Psoas muscle (tissue), 8 donors: ENCODE results near the gene SH3D21. TPM values are rescaled to one million over a fixed set of nuclear protein-coding genes. Genes with fewer than 3 reads are reported as not detected.

Experiments
- ATAC-seq, 4 donors: fragments of 200-7000 bp; cut with Tn5 transposase; one replicate each; pipeline ENCODE4 v1.9.1; 2020; ENCODE audit warnings: moderate library complexity in 3 of 4, mild to moderate bottlenecking in 2 of 4
- DNase-seq, 2 donors: peaks; one replicate each; pipeline ENCODE4 v3.0.0-alpha.2; 2020
- H3K27ac ChIP-seq: fragments of 200-600 bp; one replicate; pipeline ENCODE4 v1.8.0; 2022
- H3K27me3 ChIP-seq, 3 donors: fragments of 200-600 bp in 1 of 3; one replicate each; pipeline versions ENCODE4 v1.6.1 to v1.8.0; 2013 to 2022; ENCODE audit warnings: low read length in 2 of 3, mild to moderate bottlenecking in 2 of 3, moderate library complexity in 1 of 3; ENCODE audit not compliant: insufficient read depth in 3 of 3
- H3K36me3 ChIP-seq, 2 donors: fragments of 200-600 bp in 1 of 2; one replicate each; pipeline versions ENCODE4 v1.6.1 to v1.8.0; 2013 to 2022; ENCODE audit warnings: low read depth in 1 of 2, mild to moderate bottlenecking in 1 of 2, moderate library complexity in 1 of 2; ENCODE audit not compliant: insufficient read depth in 1 of 2
- H3K4me1 ChIP-seq: fragments of 200-600 bp; one replicate; pipeline ENCODE4 v1.8.0; 2022
- H3K4me3 ChIP-seq: fragments of 200-600 bp; one replicate; pipeline ENCODE4 v1.8.0; 2022; ENCODE audit warnings: mild to moderate bottlenecking
- H3K9me3 ChIP-seq: fragments of 200-600 bp; one replicate; pipeline ENCODE4 v1.8.0; 2022
- WGBS, 3 donors: extraction: QIAGEN DNeasy Blood & Tissue Kit; methylation state at CpG; one replicate each; pipeline versions ENCODE4 v1.1.6 to v1.1.7; 2013; 5-methylcytosine and 5-hydroxymethylcytosine counted together
- intact Hi-C, 2 donors: fragments of 100-400 bp; cut with DNase I; formaldehyde crosslinking; loops; one replicate each; pipeline versions ENCODE4 v1.11.0 to v1.14.2; 2022
- polyA plus RNA-seq, 3 donors: library from polyadenylated mRNA; stranded (reverse); fragments of 200-250 nt; gene quantifications; one replicate each; pipeline ENCODE4 v1.2.3, GENCODE V29; 2013
- total RNA-seq, 4 donors: library from RNA; stranded (reverse); fragmentation: NEBNext Ultra II Directional in 2 of 4; extraction: Animal tissue kit (Norgen Biotek cat#: 25700) in 2 of 4; gene quantifications; one replicate each; pipeline versions ENCODE4 v1.2.1 to v1.2.4, GENCODE V29; 2021 to 2023
- TF ChIP-seq, protein P1 (sequence below): fragments of 200-600 bp; IDR thresholded peaks from one replicate; pipeline ENCODE4 v1.8.0; 2022; ENCODE audit warnings: antibody characterized with exemption
- donor health status: healthy with polysubstance abuse.
- donor health status: DM: no; HTN: no; CAD: no; lungs with moderate emphysema.
- donor health status: Bipolar disorder and iron deficiency.
- donor health status: healthy.
- donor health status: DM: yes; HTN: yes; CAD: no.
- donor health status: DM: no; HTN: no; CAD: no.
- donor health status: DM: no; HTN: no; CAD: no.
- donor health status: DM: yes; HTN: yes; CAD: no.

Gene SH3D21
- total and polyA plus RNA-seq, 7 donors = 0.36 to 1.1 (median 0.88) TPM

- Histone ChIP-seq H3K36me3 (peaks cover 14 to 94% of the 10 kb centered on the region in 2 donors), H3K27ac (peak overlapping the region; percentile 78), H3K27me3 (no peaks in the 10 kb centered on the region), H3K4me1 (peaks cover 35% of the 10 kb centered on the region), H3K9me3 (no peaks in the 10 kb centered on the region), H3K4me3 (no peak overlapping the region)
- intact Hi-C loops = loop anchor here (1.0 to 5.0 kb wide), 3 partner anchors 11 to 78 kb away; no protein-coding TSS in a partner anchor
- DNase-seq (peak; percentile 54 to 85), ATAC-seq (peak; percentile 66 to 82 (median 77))
- WGBS, 3 donors = 65 to 84% (median 66%) methylated on average over 20 to 24 of the region's 24 CpGs
- TF ChIP-seq, protein P1, sequence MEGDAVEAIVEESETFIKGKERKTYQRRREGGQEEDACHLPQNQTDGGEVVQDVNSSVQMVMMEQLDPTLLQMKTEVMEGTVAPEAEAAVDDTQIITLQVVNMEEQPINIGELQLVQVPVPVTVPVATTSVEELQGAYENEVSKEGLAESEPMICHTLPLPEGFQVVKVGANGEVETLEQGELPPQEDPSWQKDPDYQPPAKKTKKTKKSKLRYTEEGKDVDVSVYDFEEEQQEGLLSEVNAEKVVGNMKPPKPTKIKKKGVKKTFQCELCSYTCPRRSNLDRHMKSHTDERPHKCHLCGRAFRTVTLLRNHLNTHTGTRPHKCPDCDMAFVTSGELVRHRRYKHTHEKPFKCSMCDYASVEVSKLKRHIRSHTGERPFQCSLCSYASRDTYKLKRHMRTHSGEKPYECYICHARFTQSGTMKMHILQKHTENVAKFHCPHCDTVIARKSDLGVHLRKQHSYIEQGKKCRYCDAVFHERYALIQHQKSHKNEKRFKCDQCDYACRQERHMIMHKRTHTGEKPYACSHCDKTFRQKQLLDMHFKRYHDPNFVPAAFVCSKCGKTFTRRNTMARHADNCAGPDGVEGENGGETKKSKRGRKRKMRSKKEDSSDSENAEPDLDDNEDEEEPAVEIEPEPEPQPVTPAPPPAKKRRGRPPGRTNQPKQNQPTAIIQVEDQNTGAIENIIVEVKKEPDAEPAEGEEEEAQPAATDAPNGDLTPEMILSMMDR = no peak
Measured at GRCh38 chr1:36343651-36344394, 37.7 kb downstream of the SH3D21 start.

GRCh38 chr1:36344395-36344680, 38.2 kb downstream of the SH3D21 start:
- 81 to 92% (median 92%) methylated on average over 8 of the region's 8 CpGs for WGBS, 3 donors
- Histone ChIP-seq H3K9me3 (no peaks in the 10 kb centered on the region), H3K36me3 (peaks cover 14 to 94% of the 10 kb centered on the region in 2 donors), H3K27ac (peak overlapping the region; percentile 78), H3K4me3 (no peak overlapping the region), H3K27me3 (no peaks in the 10 kb centered on the region), H3K4me1 (peaks cover 36% of the 10 kb centered on the region)
- intact Hi-C loops = loop anchor here in 1 of 2 donors (5.0 kb wide), 1 partner anchor 78 kb away; no protein-coding TSS in a partner anchor
- TF ChIP-seq, protein P1 = no peak
- ATAC-seq (no peak), DNase-seq (peak in 1 of 2 donors; percentile 39)

DNA sequence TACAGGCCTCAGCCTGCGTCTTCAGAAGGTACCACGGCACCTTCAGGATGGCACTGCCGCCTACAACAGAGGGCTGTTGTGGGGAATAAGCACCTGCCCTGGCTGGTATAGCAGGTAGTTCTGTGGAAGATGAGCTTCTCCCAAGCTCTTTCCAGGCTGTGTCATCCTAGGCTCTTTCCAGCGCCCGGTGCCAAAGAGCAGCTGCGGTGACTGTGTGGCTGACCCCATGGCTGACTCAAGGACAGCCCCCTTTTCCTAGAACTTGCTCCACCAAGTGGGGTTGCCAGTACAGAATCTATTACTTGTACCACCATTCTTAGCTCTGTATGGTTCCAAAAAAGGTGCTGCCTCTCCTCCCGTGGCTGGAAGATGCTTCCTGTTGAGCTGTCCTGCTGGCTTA, 39.2 kb downstream of the SH3D21 start:
- TF ChIP-seq, protein P1 = no peak
- no peak overlapping the region for H3K4me3 ChIP-seq
- H3K4me1 ChIP-seq = peaks cover 46% of the 10 kb centered on the region
- H3K36me3 ChIP-seq = peaks cover 14 to 92% of the 10 kb centered on the region in 2 donors
- ATAC-seq (peak; percentile 29 to 54 (median 42)), DNase-seq (peak in 1 of 2 donors; percentile 69)
- H3K27me3 ChIP-seq = no peaks in the 10 kb centered on the region
- no peaks in the 10 kb centered on the region for H3K9me3 ChIP-seq
- 38 to 54% (median 40%) methylated on average over 7 of the region's 7 CpGs for WGBS, 3 donors
- intact Hi-C loops = no loop called here
- H3K27ac ChIP-seq = peak overlapping the region; percentile 78

GRCh38 chr1:36346741-36347370, 40.7 kb downstream of the SH3D21 start:
- Histone ChIP-seq H3K9me3 (no peaks in the 10 kb centered on the region), H3K27ac (peak overlapping the region; percentile 78), H3K4me1 (peaks cover 59% of the 10 kb centered on the region), H3K36me3 (peaks cover 14 to 90% of the 10 kb centered on the region in 2 donors), H3K27me3 (no peaks in the 10 kb centered on the region), H3K4me3 (no peak overlapping the region)
- WGBS, 3 donors = 79 to 90% (median 86%) methylated on average over 8 of the region's 8 CpGs
- ATAC-seq (no peak), DNase-seq (peak in 1 of 2 donors; percentile 27)
- TF ChIP-seq, protein P1 = no peak
- intact Hi-C loops = no loop called here
